Measurements from ENCODE around the gene PSMG3.

DNA sequence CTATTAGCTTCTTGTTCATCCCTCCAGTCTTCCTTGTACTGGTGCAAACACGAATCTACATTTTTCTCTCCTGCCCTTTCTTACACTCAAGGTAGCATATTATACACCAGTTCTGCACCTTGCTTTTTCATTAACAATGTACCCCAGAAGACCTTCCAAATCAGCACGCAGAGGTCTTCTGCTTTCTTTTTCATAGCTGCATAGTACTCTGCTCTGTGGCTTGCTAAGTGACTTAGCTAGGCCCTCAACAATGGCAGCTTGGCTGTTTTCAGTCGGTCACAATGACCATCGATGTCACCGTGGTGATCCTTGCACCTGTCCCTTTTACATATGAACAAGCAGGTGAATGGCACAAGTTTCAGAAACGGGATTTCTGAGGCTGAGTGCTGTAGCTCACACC, 44.4 kb downstream of the PSMG3 start:
- TF ChIP-seq, protein P1, sequence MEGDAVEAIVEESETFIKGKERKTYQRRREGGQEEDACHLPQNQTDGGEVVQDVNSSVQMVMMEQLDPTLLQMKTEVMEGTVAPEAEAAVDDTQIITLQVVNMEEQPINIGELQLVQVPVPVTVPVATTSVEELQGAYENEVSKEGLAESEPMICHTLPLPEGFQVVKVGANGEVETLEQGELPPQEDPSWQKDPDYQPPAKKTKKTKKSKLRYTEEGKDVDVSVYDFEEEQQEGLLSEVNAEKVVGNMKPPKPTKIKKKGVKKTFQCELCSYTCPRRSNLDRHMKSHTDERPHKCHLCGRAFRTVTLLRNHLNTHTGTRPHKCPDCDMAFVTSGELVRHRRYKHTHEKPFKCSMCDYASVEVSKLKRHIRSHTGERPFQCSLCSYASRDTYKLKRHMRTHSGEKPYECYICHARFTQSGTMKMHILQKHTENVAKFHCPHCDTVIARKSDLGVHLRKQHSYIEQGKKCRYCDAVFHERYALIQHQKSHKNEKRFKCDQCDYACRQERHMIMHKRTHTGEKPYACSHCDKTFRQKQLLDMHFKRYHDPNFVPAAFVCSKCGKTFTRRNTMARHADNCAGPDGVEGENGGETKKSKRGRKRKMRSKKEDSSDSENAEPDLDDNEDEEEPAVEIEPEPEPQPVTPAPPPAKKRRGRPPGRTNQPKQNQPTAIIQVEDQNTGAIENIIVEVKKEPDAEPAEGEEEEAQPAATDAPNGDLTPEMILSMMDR (IDR thresholded peaks at IDR 0.05; ENCODE audit: extremely low read depth in 1 of 2, insufficient read depth in 1 of 2, low read depth in 1 of 2, low read length in 2 of 2): no peak
- TF ChIP-seq POLR2A (IDR thresholded peaks at IDR 0.05; ENCODE audit: low read depth, low read length) (no peak), POLR2AphosphoS5 (IDR thresholded peaks at IDR 0.05; ENCODE audit: insufficient read depth, low read depth, low read length) (no peak), JUN (IDR thresholded peaks at IDR 0.05; ENCODE audit: borderline replicate concordance, insufficient read depth, insufficient read length, low read depth) (no peak), EZH2 (IDR thresholded peaks at IDR 0.05; ENCODE audit: borderline replicate concordance, low read depth, low read length, severe bottlenecking) (no peak), GATA2 (IDR thresholded peaks at IDR 0.05; ENCODE audit: insufficient read depth, insufficient read length, low read depth, low read length) (no peak), MYC (IDR thresholded peaks at IDR 0.05; ENCODE audit: low read depth, low read length) (no peak)
- TF ChIP-seq, protein P2, sequence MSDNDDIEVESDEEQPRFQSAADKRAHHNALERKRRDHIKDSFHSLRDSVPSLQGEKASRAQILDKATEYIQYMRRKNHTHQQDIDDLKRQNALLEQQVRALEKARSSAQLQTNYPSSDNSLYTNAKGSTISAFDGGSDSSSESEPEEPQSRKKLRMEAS (IDR thresholded peaks at IDR 0.05; ENCODE audit: insufficient read depth, insufficient read length): no peak
